ENCODE measurements around the gene MKLN1.
"Not testable (repeated sequence)": the region's sequence is repeated elsewhere in the genome, so short reads cannot be mapped to it uniquely, and the experiment has no call there.

MKLN1 gene

GRCh38 chr7:131513245-131514061 lies 185.8 kb downstream of the MKLN1 start:
- in situ Hi-C loops (cut with MboI; ENCODE audit: low sequenced_read_pairs) = no loop called here

GRCh38 chr7:131515471-131515870 lies 187.8 kb downstream of the MKLN1 start:
- in situ Hi-C loops (cut with MboI; ENCODE audit: low sequenced_read_pairs) = not testable (repeated sequence)

GRCh38 chr7:131517218-131517923 lies 189.7 kb downstream of the MKLN1 start:
- in situ Hi-C loops (cut with MboI; ENCODE audit: low sequenced_read_pairs) = no loop called here

- in situ Hi-C loops (cut with MboI; ENCODE audit: low sequenced_read_pairs) = no loop called here
These were observed 190.9 kb downstream of the MKLN1 start for GRCh38 chr7:131518626-131519025.

- in situ Hi-C loops (cut with MboI; ENCODE audit: low sequenced_read_pairs) = no loop called here
These were observed 194.0 kb downstream of the MKLN1 start for GRCh38 chr7:131521651-131522163.

- in situ Hi-C loops (cut with MboI; ENCODE audit: low sequenced_read_pairs) = no loop called here
These were observed 194.8 kb downstream of the MKLN1 start for GRCh38 chr7:131522325-131522930.

GRCh38 chr7:131524115-131524514 lies 196.4 kb downstream of the MKLN1 start:
- in situ Hi-C loops (cut with MboI; ENCODE audit: low sequenced_read_pairs) = no loop called here

GRCh38 chr7:131524703-131525102 lies 197.0 kb downstream of the MKLN1 start:
- in situ Hi-C loops (cut with MboI; ENCODE audit: low sequenced_read_pairs) = no loop called here

GRCh38 chr7:131525820-131526219 lies 198.1 kb downstream of the MKLN1 start:
- in situ Hi-C loops (cut with MboI; ENCODE audit: low sequenced_read_pairs) = no loop called here

- in situ Hi-C loops (cut with MboI; ENCODE audit: low sequenced_read_pairs) = no loop called here
These were observed 199.8 kb downstream of the MKLN1 start for GRCh38 chr7:131527456-131527855.

GRCh38 chr7:131529179-131529578 lies 201.5 kb downstream of the MKLN1 start:
- in situ Hi-C loops (cut with MboI; ENCODE audit: low sequenced_read_pairs) = no loop called here

GRCh38 chr7:131529617-131530016 lies 201.9 kb downstream of the MKLN1 start:
- in situ Hi-C loops (cut with MboI; ENCODE audit: low sequenced_read_pairs) = no loop called here

GRCh38 chr7:131530137-131530536 lies 202.5 kb downstream of the MKLN1 start:
- in situ Hi-C loops (cut with MboI; ENCODE audit: low sequenced_read_pairs) = no loop called here

GRCh38 chr7:131532570-131533091 lies 205.0 kb downstream of the MKLN1 start:
- in situ Hi-C loops (cut with MboI; ENCODE audit: low sequenced_read_pairs) = no loop called here

GRCh38 chr7:131533151-131533559 lies 205.5 kb downstream of the MKLN1 start:
- in situ Hi-C loops (cut with MboI; ENCODE audit: low sequenced_read_pairs) = no loop called here

GRCh38 chr7:131533566-131534561 lies 206.2 kb downstream of the MKLN1 start:
- in situ Hi-C loops (cut with MboI; ENCODE audit: low sequenced_read_pairs) = no loop called here

GRCh38 chr7:131536361-131536849 lies 208.7 kb downstream of the MKLN1 start:
- in situ Hi-C loops (cut with MboI; ENCODE audit: low sequenced_read_pairs) = no loop called here

- in situ Hi-C loops (cut with MboI; ENCODE audit: low sequenced_read_pairs) = no loop called here
These were observed 209.9 kb downstream of the MKLN1 start for GRCh38 chr7:131537571-131537978.

- in situ Hi-C loops (cut with MboI; ENCODE audit: low sequenced_read_pairs) = no loop called here
These were observed 210.6 kb downstream of the MKLN1 start for GRCh38 chr7:131538071-131538812.

All from HL-60/S4 treated with phorbol 12-myristate 13-acetate at 8.2 ng/mL for 4 days and 3 days (cell line).